Keratinocyte (primary cell): ENCODE measurements around the gene MYL10. TPM values are rescaled to one million over a fixed set of nuclear protein-coding genes. Genes with fewer than 3 reads are reported as not detected.
A peak's percentile ranks its signal among the peaks of the same experiment; 100 is the strongest.

ENCODE experiments used
- DNase-seq: peaks from one replicate; pipeline ENCODE4 v3.0.0-alpha.2; 2011; ENCODE audit warnings: low read depth, missing footprints, low spot score
- FAIRE-seq: peaks from 2 replicates; lab custom pipeline; 2011; peaks lifted over from hg19 to GRCh38; lab: Jason Lieb, UNC
- H2AFZ ChIP-seq: 2 replicates; pipeline ENCODE4 v1.6.0; 2012; ENCODE audit warnings: low read length, control low read depth, inconsistent platforms; ENCODE audit not compliant: control insufficient read depth
- H3K27ac ChIP-seq: 2 replicates; pipeline ENCODE4 v1.5.1; 2011; ENCODE audit warnings: low read length; ENCODE audit not compliant: control insufficient read depth, insufficient read depth
- H3K27me3 ChIP-seq: 3 replicates; pipeline ENCODE4 v1.6.0; 2011; ENCODE audit warnings: low read length; ENCODE audit not compliant: control insufficient read depth, insufficient read depth; ENCODE audit errors: extremely low read depth
- H3K36me3 ChIP-seq, 2 experiments: 2 replicates in 1 of 2; 3 replicates in 1 of 2; pipeline ENCODE4 v1.5.1; 2011; ENCODE audit warnings: low read length in 2 of 2, mild to moderate bottlenecking in 1 of 2; ENCODE audit not compliant: control insufficient read depth in 2 of 2, insufficient read depth in 2 of 2; ENCODE audit errors: extremely low read depth in 1 of 2
- H3K4me1 ChIP-seq: 3 replicates; pipeline ENCODE4 v1.5.1; 2011; ENCODE audit warnings: low read length; ENCODE audit not compliant: control insufficient read depth, insufficient read depth; ENCODE audit errors: extremely low read depth
- H3K4me2 ChIP-seq: 3 replicates; pipeline ENCODE4 v1.6.0; 2011; ENCODE audit warnings: low read depth, low read length; ENCODE audit not compliant: control insufficient read depth, insufficient read depth; ENCODE audit errors: extremely low read depth
- H3K4me3 ChIP-seq, 3 experiments: fragments of 200-600 bp in 1 of 3; sonication (generic) in 1 of 3; 2 replicates in 2 of 3; 3 replicates in 1 of 3; pipeline ENCODE4 v1.5.1; 2011 to 2016; ENCODE audit warnings: low read length in 3 of 3, mild to moderate bottlenecking in 3 of 3, control low read depth in 2 of 3, inconsistent platforms in 1 of 3, low read depth in 1 of 3, mixed read lengths in 1 of 3, mixed run types in 1 of 3, moderate library complexity in 1 of 3; ENCODE audit not compliant: control insufficient read depth in 2 of 3, insufficient read depth in 2 of 3; ENCODE audit errors: extremely low read depth in 1 of 3
- H3K79me2 ChIP-seq: 2 replicates; pipeline ENCODE4 v1.6.0; 2012; ENCODE audit warnings: low read length; ENCODE audit not compliant: control insufficient read depth, insufficient read depth
- H3K9ac ChIP-seq: 3 replicates; pipeline ENCODE4 v1.6.0; 2011; ENCODE audit warnings: low read length; ENCODE audit not compliant: control insufficient read depth, insufficient read depth; ENCODE audit errors: extremely low read depth
- H3K9me1 ChIP-seq: 3 replicates; pipeline ENCODE4 v1.6.0; 2011; ENCODE audit warnings: low read length; ENCODE audit not compliant: control insufficient read depth, insufficient read depth; ENCODE audit errors: extremely low read depth
- H3K9me3 ChIP-seq: 2 replicates; pipeline ENCODE4 v1.5.1; 2012; ENCODE audit warnings: low read depth, low read length; ENCODE audit not compliant: control insufficient read depth
- H4K20me1 ChIP-seq: 3 replicates; pipeline ENCODE4 v1.6.0; 2011; ENCODE audit warnings: low read length; ENCODE audit not compliant: control insufficient read depth, insufficient read depth; ENCODE audit errors: extremely low read depth
- CTCF ChIP-seq, 3 experiments: IDR thresholded peaks in 1 of 3; conservative IDR thresholded peaks in 1 of 3; optimal IDR thresholded peaks in 1 of 3; 2 replicates in 2 of 3; 3 replicates in 1 of 3; pipeline versions ENCODE3 to v1.5.1; 2011; ENCODE audit warnings: low read length in 3 of 3, mild to moderate bottlenecking in 3 of 3, moderate library complexity in 2 of 3, control low read depth in 1 of 3, inconsistent platforms in 1 of 3; ENCODE audit not compliant: insufficient read depth in 2 of 3; ENCODE audit errors: extremely low read depth in 1 of 3
- EZH2 ChIP-seq: IDR thresholded peaks from one replicate; pipeline ENCODE4 v1.6.1; 2012; ENCODE audit warnings: inconsistent platforms, mild to moderate bottlenecking, low read length, moderate library complexity
- dilution Hi-C: fragments of 300-500 bp; cut with MboI; formaldehyde crosslinking; loops from one replicate; pipeline ENCODE4 v1.7.0; 2020; ENCODE audit warnings: low sequenced_read_pairs; ENCODE audit not compliant: extremely low pct_ligation_motif_present
- polyA plus RNA-seq, 5 experiments: library from polyadenylated mRNA; depleted of rRNA in 3 of 5; stranded (reverse) in 3 of 5; stranded (forward) in 1 of 5; unstranded in 1 of 5; fragments of >200 nt; gene quantifications; 1 replicate in 1 of 5; 2 replicates in 3 of 5; 3 replicates in 1 of 5; pipeline versions ENCODE4 v1.2.1 to v1.2.3, GENCODE V29; 2011 to 2012; ENCODE audit warnings: missing spikeins in 2 of 5, low read depth in 1 of 5, low replicate concordance in 1 of 5

The MYL10 gene
- polyA plus RNA-seq, 1 donor (not counting 4 experiments of a cell fraction or from before 2014, with no cell fraction given), result not detected

DNA sequence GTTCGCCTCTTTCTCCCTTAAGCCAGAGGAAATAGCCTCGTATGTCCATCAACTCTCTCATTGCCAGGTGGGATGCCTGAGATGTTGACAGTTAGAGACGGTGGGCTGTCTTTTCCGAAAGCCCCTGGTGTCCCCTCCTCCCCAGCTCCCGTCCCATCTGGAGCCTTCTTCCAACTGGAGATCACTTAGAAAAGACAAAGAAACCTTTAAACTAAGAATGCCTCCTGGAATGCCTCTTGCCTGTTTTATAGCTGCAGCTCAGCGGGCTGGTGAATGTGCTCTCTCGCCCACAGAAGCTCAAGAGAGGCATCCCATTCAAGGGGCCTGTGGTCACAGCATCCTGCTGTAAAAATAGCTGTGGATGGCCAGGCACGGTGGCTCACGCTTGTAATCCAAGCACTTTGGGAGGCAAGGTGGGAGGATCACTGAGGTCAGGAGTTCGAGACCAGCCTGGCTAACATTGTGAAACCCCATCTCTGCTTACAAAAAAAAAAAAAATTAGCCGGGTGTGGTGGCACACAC lies 5.2 kb upstream of the MYL10 start:
- H3K27ac ChIP-seq, result no peak overlapping the region
- H4K20me1 ChIP-seq, result no peaks in the 10 kb centered on the region
- no peaks in the 10 kb centered on the region for H3K79me2 ChIP-seq
- no peak for TF ChIP-seq EZH2
- no peak for TF ChIP-seq CTCF (optimal IDR thresholded peaks at IDR 0.05 in 1 of 3, IDR thresholded peaks at IDR 0.05 in 1 of 3, conservative IDR thresholded peaks at IDR 0.05 in 1 of 3; ENCODE audit: extremely low read depth in 1 of 3, insufficient read depth in 2 of 3, low read length in 3 of 3)
- H3K9ac ChIP-seq, result no peak overlapping the region
- no peak overlapping the region for H3K4me2 ChIP-seq
- FAIRE-seq (no peak), DNase-seq (no peak)
- H3K9me1 ChIP-seq, result no peaks in the 10 kb centered on the region
- no peaks in the 10 kb centered on the region for H3K36me3 ChIP-seq
- H2AFZ ChIP-seq, result no peak overlapping the region
- dilution Hi-C loops, result no loop called here
- no peaks in the 10 kb centered on the region for H3K27me3 ChIP-seq
- no peak overlapping the region for H3K4me3 ChIP-seq
- peaks cover 3% of the 10 kb centered on the region for H3K9me3 ChIP-seq
- peaks cover 25% of the 10 kb centered on the region for H3K4me1 ChIP-seq

DNA sequence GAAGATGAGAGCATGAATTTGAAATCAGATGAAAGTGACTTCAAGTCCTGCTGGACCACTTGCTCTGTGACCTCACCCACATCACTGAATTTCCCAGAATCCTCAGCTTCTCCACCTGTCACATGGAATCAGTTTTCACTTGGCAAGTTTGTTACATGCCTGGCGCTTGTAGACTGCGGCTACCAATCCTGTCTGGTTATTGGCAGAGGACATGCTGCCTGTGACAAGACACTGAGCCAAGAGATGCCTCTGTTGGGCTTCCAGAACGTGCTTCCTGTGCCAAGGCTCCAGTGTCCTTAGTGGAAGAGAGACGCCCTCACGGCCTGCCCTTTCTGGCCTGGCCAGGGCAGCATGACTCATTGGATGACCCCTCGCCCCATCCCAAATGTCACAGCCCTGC lies 4.4 kb upstream of the MYL10 start:
- no peak overlapping the region for H2AFZ ChIP-seq
- peak; percentile 36 for FAIRE-seq

More for the DNA sequence above, 4.4 kb upstream of the MYL10 start:
- Histone ChIP-seq H3K9me3 (peaks cover 3% of the 10 kb centered on the region), H3K9me1 (no peaks in the 10 kb centered on the region), H3K9ac (no peak overlapping the region), H3K36me3 (no peaks in the 10 kb centered on the region), H3K27ac (no peak overlapping the region), H4K20me1 (no peaks in the 10 kb centered on the region), H3K79me2 (no peaks in the 10 kb centered on the region), H3K4me2 (no peak overlapping the region), H3K27me3 (no peaks in the 10 kb centered on the region), H3K4me3 (no peak overlapping the region), H3K4me1 (peaks cover 25% of the 10 kb centered on the region)
- DNase-seq, result no peak
- dilution Hi-C loops, result no loop called here
- TF ChIP-seq CTCF (optimal IDR thresholded peaks at IDR 0.05 in 1 of 3, IDR thresholded peaks at IDR 0.05 in 1 of 3, conservative IDR thresholded peaks at IDR 0.05 in 1 of 3; ENCODE audit: extremely low read depth in 1 of 3, insufficient read depth in 2 of 3, low read length in 3 of 3), result no peak
- no peak for TF ChIP-seq EZH2
